ENCODE results near the gene FSTL1. TPM values are rescaled to one million over a fixed set of nuclear protein-coding genes. Genes with fewer than 3 reads are reported as not detected.

FSTL1 gene
- total RNA-seq, 1 experiment from 2014 or later: 20.7 TPM

GRCh38 chr3:120348991-120349854, 101.6 kb downstream of the FSTL1 start, which contains the start of gene LRRC58 (continued):
- peak; percentile 30 for TF ChIP-seq RAD21 (IDR thresholded peaks at IDR 0.05; ENCODE audit: low read depth)
- TF ChIP-seq ZFX (IDR thresholded peaks at IDR 0.05): peak; percentile 95
- no peak for TF ChIP-seq JUND (IDR thresholded peaks at IDR 0.05)
- peak; percentile 93 for TF ChIP-seq TCF7L2 (IDR thresholded peaks at IDR 0.05; ENCODE audit: borderline replicate concordance, extremely low read depth, insufficient read depth, insufficient read length)
- no peak for TF ChIP-seq EZH2phosphoT487 (IDR thresholded peaks at IDR 0.05; ENCODE audit: borderline replicate concordance)
- no peak for TF ChIP-seq ZNF274 (IDR thresholded peaks at IDR 0.05; ENCODE audit: low read depth, low read length)

GRCh38 chr3:120348065-120348990, 102.5 kb downstream of the FSTL1 start:
- H3K9ac ChIP-seq (ENCODE audit: low read length): peak overlapping the region; percentile 88
- H3K27me3 ChIP-seq (ENCODE audit: insufficient read depth, low read length): no peaks in the 10 kb centered on the region
- ATAC-seq (peak; percentile 36; the same call in 1 of the 2 replicates), DNase-seq (ENCODE audit: low read depth, low spot score) (no peak)
- H3K27ac ChIP-seq (ENCODE audit: low read depth, low read length): peak overlapping the region; percentile 76
- intact Hi-C loops (cut with micrococcal nuclease): loop anchor here (5.0 kb wide), 1 partner anchor 69 kb away; no protein-coding TSS in a partner anchor
- peaks cover 55% of the 10 kb centered on the region for H3K79me2 ChIP-seq (ENCODE audit: insufficient read depth, low read length)
- TF ChIP-seq RAD21 (IDR thresholded peaks at IDR 0.05; ENCODE audit: low read depth) (no peak), ATF3 (IDR thresholded peaks at IDR 0.05) (no peak), ZFX (IDR thresholded peaks at IDR 0.05) (peak; percentile 97; the same call in 1 of the 2 replicates)
- RAD21 ChIA-PET (ENCODE audit: low non-redundant PET in 1 of 2, low total read pairs in 2 of 2, uncharacterized antibody in 2 of 2, unreplicated experiment in 2 of 2): interaction anchor here (0.5 to 2.0 kb wide), 2 partner anchors 69 to 104 kb away, joined by 3 to 9 read pairs; no protein-coding TSS in a partner anchor
- CTCF ChIA-PET: interaction anchor here (2.4 to 2.7 kb wide), 2 partner anchors 70 to 211 kb away, joined by 7 to 26 read pairs; no protein-coding TSS in a partner anchor
- BruUV-seq (replicated peaks): TSS peak; percentile 46
- peaks cover 15% of the 10 kb centered on the region; the same call in 1 of the 2 replicates for H4K20me1 ChIP-seq (ENCODE audit: insufficient read depth)
- peak overlapping the region; percentile 96 for H3K4me2 ChIP-seq (ENCODE audit: low read length)
- POLR2A ChIA-PET: interaction anchor here (1.2 to 2.3 kb wide), 3 partner anchors 10 to 69 kb away, joined by 3 to 9 read pairs (median 8); no protein-coding TSS in a partner anchor
- H3K4me1 ChIP-seq (ENCODE audit: control insufficient read depth in 1 of 2, insufficient read depth in 2 of 2, low read length in 2 of 2): peaks cover 14 to 40% of the 10 kb centered on the region in 2 experiments
- H3K4me3 ChIP-seq (replicated peaks in 1 of 2; ENCODE audit: low read depth in 1 of 2, low read length in 2 of 2): peak overlapping the region; percentile 78 to 93
- H2AFZ ChIP-seq (ENCODE audit: low read depth, low read length, poor library complexity, severe bottlenecking): no peak overlapping the region
- peaks cover 3% of the 10 kb centered on the region in 2 experiments; a peak in 1 of 4 replicates for H3K36me3 ChIP-seq (ENCODE audit: control insufficient read depth in 1 of 2, insufficient read depth in 2 of 2, low read length in 2 of 2)
- no peaks in the 10 kb centered on the region for H3K9me2 ChIP-seq (ENCODE audit: insufficient read depth)
- H3K9me3 ChIP-seq (ENCODE audit: control insufficient read depth in 1 of 2, insufficient read depth in 1 of 2, low read depth in 1 of 2, low read length in 2 of 2): no peaks in the 10 kb centered on the region

All from HCT116 (cell line).